GM18873 (cell line): ENCODE measurements around the gene PCIF1.
"Not testable (repeated sequence)": the region's sequence is repeated elsewhere in the genome, so short reads cannot be mapped to it uniquely, and the experiment has no call there.

Experiments
- ATAC-seq: cut with Tn5 transposase; IDR thresholded peaks from one replicate; pipeline ENCODE4 v1.9.1; 2021; ENCODE audit warnings: mild to moderate bottlenecking, moderate library complexity, moderate number of reproducible peaks; ENCODE audit not compliant: unreplicated experiment, low FRiP score

PCIF1 gene

DNA sequence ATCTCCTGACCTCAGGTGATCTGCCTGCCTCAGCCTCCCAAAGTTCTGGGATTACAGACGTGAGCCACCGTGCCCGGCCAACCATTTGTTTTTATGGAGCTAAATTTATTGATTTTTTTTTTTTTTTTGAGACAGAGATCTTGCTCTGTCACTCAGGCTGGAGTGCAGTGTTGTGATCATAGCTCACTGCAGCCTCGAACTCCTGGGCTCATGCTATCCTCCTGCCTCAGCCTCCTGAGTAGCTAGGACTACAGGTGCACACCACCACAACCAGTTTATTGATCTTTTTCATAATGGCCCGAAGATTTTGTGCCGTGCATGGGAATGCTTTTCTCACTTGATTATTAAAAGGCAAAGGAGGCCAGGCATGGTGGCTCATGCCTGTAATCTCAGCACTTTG lies 54.3 kb downstream of the PCIF1 start:
- ATAC-seq: not testable (repeated sequence)

DNA sequence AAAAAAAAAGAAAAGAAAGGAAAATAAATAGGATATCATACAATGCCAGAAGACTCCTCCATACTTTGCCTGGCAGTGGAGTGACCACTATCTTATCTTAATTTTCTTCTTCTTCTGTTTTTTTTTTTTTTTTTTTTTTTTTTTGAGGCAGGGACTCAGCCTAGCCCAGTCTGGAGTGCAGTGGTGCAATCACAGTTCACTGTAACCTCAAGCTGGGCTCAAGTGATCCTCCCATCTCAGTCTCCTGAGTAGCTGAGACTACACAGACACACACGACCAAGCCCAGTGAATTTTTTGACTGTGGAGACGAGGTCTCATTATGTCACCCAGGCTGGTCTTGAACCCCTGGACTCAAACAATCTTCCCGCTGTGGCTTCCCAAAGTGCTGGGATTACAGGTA lies 57.1 kb downstream of the PCIF1 start:
- no peak for ATAC-seq

DNA sequence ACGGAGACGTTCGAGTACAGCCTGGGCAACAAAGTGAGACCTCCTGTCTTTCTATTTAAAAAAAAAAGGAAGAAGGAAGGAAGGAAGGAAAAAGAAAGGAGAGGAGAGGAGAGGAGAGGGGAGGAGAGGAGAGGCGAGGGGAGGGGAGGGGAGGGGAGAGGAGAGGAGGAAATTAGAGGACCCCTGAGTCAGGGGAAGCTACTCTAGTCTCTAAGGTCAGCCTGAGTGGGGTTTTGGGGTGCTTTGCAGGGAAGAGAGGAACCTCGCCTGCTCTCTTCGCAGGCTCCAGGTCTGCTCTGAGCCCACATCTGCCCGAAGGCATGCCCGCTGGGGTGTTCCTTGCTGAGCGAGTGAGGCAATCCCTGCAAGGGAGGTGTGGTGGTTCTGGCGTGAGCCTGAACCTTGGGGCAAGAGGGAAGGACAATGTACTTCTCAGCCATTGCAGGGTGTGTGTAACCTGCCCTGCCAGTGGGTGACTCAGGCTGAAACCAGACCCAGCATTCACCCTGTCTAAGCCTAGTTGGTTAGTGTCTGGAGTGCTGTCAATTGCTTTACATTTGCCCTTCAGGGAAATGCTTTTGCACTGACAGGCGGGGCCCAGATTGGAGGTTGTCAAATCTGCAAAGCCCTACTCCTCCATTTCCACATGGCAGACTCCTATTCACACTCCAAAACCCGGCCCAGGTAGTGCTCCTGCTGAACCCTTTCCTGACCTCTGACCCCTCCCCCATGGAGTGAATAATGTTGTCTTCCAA lies 58.9 kb downstream of the PCIF1 start:
- ATAC-seq: no peak

DNA sequence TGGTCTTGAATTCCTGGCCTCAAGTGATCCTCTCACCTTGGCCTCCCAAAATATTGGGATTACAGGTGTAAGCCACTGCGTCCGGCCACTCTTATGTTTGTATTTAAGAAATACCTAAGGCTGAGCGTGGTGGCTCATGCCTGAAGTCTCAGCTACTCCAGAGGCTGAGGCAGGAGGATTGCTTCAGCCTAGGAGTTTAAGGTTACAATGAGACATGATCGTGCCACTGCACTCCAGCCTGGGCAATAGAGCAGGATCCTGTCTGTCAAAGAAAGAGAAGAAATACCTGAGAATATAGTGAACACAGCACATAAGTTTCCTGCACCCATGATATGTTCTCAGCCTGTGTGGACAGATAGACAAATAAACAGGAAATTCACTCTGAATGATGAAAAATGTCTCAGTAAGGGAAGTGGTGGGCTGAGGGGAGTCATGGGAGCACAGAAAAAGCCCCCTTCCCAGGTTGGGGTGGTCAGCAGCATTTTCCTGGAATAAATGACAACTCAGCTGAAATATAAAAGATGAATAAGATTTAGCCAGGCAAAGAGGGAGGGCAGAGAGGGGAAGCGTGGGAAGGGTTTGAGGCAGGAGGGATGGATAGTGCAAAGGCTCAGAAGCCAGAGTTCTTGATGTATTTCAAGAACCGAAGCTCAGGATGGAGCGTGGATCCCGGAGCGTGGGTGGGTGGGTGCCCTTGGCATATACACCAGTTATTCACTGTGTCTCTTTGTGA lies 60.4 kb downstream of the PCIF1 start:
- no peak for ATAC-seq

DNA sequence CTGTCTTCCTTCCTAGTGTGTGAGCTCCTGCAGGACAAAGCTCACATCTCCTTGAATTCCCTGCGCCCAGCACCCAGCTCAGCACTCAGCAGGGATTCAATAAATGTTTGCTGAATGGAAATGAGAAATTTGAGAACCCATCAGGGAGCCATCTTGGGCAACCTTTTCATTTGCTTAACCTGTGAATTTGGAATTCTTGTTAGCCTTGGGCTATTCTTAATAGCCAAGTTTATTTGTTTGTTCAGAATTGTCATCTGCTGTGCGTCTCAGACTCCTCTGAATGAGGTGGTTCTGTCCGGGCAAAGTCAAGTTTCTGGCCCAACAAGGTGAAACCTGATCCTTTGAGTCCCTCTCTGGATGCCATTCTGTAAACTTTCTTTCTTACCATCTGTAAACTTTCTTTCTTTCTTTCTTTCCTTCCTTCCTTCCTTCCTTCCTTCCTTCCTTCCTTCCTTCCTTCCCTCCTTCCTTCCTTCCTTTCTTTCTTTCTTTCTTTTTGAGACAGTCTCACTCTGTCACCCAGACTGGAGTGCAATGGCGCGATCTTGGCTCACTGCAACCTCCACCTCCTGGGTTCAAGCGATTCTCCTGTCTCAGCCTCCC lies 61.1 kb downstream of the PCIF1 start:
- ATAC-seq: not testable (repeated sequence)

DNA sequence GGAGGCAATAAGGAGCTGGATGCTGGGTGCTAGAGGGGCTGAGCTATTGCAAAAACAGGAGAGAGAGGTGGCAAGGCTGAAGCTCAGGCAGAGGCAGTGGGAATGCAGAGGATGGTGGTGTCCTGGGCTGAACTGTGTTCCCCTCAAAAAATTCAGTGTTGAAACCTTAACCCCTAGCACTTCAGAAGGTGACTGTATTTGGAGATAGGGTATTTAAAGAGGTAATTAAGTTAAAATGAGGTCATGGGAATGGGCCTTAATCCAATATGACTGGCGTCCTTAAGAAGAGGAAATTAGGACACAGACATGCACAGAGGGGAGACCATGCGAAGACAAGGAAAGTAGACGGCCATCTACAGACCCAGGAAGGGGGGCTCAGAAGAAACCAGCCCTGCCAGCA lies 62.7 kb downstream of the PCIF1 start:
- ATAC-seq: no peak
